NOMO-1 (cell line): ENCODE results near the gene CFL1.
A peak's percentile ranks its signal among the peaks of the same experiment; 100 is the strongest.

ENCODE experiments used
- DNase-seq, 2 experiments: peaks; one replicate each; lab custom pipeline; 2025; ENCODE audit not compliant: unreplicated experiment in 2 of 2; lab: John Stamatoyannopoulos, UW

The CFL1 gene

DNA sequence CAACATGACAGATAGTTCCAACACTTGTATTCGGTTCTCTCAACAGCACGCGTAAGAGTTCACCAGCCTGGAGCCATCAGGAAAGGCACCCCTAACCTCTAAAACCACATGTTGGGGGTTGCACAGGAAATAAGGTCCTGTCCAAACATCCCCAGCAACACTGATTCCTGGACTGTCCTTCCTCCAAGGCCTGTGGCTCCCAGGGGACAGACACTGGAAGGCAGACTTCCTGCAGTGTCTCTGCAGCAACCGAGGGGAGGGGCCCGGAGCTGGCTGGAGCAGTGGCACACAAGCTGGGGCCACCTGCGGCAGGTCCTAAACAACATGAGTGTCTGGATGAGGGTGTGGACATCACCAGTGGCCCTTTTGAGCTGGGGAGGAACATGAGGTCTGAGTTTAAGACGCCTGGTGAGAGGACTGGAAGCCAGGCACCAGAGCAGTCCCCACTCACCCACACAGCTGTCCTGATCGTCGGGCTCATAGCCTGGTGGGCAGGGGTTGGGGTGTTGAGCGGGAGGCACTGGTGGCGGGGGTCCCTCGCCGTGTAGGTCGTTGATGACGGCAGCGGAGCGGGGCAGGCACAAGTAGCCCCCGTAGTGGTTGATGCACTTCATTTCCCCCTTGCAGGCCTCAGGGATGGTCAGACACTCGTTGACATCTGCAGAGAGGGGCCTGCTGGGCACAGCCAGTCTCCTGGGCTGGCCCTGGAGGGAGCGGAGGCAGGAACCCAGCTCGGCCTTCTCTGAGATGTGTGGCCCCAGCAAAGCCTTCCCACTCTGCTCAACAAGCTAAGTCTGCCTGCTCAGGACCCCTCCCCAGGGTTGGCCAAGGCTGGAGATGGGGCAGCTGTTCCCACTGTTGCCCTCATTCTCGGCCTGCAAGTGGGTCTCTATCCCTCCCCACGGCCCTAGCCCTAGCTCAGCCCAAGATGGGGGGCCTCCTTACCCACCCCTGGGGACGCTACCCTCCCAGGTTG, 13.0 kb upstream of the CFL1 start:
- DNase-seq: no peak

DNA sequence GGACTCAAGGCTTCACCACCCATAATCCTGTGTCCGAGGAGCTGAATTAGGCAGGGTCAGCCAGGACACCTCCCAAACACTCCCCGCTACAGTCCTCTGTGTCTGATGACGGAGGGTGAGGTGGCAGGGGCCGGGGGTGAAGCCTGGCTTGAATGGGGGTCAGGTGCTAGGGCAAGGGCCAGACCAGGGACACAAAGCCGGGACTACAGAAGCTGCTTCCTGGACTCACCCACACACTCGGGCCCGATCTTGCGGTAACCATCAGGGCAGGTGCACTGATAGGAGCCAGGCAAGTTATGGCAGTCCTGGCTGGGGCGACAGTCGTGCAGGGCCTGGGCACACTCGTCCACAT, 12.3 kb upstream of the CFL1 start:
- DNase-seq: no peak

DNA sequence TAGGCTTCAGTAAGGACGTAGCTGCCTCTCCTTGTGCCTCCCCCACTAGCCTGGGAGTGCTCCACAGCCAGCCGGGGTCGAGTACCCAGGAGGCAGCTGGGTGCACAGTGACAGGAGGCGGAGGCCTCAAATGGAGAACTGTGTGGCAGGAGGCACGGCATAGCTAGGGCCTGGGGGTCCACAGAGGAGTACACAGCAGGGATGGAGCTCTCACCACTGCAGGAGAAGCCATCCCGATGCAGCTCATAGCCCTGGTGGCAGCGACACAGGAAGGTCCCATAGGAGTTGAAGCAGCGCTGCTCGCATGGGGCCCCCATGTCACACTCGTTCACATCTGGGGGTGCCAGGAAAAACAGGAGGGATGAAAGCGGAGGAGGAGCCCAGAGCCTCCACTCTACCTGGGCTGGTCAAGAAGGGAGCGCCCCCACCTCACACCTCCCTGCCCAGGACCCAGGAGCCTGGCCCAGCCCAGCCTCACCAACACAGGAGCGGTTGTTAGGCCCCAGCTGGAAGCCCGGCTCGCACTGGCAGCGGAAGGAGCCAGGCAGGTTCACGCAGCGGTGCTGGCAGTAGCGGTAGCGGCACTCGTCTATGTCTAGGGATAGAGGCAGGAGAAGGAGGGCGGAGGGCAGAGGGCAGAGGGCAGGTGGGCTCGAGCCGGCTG, 11.8 kb upstream of the CFL1 start:
- no peak for DNase-seq

DNA sequence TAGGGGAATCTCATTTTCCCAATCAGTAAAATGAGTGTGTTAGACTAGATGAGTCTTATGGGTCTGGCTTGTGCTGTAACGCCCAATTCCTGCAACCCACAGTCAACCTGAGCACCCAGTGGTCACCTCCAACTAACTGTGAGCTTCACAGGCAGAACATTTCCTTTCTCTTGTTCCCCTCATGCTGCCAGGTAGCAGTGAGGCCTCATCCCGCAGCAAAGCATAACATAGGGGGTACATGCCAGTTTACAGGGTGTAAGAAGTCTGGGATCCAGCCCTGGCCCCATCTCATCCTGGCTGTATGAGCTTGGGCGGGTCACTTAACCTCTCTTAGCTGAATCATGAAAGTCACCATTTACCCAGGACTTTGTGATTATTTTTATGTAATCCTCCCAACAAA, 10.9 kb upstream of the CFL1 start:
- DNase-seq: no peak

DNA sequence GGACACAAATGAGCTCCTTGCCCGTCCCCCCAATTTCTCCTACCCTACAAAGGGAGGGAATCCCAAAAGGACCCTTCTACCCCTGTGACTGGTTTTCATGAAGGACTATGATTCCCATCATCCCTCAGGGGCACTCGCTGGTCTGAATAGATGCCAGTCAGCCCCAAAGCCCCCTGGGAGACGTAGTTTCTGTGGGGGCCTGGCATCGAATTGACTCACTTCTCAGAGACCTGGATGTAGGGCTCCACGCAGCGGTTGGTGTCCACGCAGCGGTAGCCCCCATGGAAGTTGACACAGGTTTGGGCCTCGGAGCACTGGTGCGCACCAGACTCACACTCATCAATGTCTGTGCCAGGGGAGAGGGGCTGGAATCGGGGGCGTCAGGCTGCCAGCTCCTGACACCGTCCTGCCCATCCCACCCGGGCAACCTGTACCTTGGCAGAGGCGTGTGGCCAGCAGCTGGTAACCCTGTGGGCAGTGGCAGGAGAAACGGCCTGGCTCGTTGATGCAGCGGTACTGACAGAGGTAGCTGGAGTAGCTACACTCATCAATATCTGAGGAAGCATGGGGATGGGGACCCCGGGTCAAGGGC, 10.2 kb upstream of the CFL1 start:
- DNase-seq: no peak

DNA sequence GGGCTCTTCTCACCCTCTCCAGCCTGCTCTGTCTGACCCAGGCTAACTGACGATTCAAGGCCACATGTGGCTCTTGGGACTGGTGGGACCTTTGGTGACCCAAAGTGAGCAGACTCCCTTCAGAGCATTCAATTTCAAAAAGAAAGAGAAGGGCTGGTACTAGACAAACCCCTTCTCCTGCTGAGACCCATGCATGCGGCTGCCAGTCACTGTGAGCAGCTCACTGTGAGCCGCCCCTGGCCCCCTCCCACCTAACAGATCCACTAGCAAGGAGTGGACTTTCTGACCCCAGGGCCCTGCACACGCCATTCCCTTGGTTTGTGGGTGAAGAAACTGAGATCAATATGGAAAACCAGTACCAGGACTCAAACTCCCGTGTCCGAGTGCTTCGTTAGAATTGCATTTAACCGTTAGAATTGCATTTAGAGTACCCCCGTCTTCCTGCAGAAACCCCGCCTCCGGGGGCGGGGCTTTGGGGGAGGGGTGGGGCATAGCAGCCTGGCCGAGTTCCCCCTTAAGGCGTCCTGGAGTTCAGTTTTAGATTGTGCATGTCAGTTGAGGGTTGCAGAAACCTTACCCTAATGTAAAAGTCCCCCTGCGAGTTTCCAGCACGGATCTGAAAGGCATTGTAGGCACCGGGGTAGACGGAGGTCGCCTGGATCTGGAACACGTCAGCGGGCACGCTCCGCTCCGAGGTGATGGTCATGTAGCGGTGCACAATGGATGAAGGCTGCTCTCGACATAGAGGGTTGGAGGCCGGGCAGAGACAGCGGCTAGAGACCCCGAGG, 9.5 kb upstream of the CFL1 start:
- DNase-seq: no peak

DNA sequence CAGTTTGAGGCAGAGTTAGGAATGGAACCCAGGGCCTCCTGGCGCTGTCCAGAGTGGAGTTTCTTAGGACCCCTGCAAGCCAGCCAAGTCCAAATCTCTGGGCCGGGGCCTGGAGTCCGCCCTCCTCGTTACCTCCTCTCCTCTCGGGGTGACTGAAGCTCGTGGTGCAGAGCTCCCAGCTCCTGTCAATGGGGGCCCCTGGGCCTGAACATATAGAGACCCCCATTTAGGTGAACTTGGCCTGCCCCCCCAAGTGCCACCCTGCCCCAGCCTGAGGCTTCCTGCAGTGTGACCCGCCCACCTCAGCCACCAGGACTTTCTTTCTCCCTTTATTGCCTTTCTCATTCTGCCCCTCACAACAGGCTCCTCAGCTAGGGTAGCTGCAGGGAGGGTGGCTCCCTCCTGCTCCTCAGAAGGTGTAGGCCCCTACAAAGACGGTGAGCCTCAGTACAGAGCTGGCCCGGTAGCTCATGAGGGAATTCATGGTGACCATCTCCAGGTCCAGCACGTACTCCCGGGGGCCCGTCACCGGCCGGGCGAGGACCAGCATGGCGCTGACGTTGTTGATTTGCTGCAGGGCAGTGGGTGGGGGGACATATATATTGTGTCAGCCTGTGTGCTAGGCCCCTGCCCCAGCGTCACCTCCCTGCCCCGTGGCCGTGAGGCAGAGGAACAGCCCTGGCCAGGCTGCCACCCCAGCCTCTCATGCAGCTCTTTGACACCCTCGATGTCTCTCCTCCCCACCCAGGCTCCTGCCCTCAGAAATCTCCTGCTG, 8.7 kb upstream of the CFL1 start:
- no peak for DNase-seq

DNA sequence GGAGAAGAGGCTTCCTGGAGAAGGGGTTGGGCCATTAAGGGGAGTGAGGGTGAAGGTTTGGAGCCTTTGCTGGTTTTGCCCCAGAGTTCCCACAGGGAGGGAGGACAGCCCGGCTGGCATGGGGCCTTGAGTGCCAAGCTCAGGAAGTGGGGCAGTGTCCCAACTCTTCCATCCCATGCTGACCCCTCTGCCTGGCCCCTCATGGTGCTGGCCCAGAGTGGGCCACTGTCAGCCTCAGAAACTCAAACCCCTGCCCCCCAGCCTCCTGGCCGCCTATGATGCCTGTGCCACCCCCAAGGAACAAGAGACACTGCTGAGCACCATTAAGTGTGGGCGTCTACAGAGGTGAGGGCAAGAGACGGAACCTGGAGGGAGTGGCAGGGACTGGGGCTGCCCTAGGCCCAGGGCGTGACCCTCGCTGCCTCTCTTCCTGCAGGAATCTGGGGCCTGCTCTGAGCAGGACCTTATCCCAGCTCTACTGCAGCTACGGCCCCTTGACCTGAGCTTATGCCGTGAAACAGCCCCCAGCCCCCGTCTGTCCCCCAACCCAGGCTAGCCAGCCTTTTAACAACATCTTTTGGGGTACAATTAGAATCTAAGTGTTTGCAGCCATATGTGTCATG, 7.7 kb upstream of the CFL1 start:
- no peak for DNase-seq

DNA sequence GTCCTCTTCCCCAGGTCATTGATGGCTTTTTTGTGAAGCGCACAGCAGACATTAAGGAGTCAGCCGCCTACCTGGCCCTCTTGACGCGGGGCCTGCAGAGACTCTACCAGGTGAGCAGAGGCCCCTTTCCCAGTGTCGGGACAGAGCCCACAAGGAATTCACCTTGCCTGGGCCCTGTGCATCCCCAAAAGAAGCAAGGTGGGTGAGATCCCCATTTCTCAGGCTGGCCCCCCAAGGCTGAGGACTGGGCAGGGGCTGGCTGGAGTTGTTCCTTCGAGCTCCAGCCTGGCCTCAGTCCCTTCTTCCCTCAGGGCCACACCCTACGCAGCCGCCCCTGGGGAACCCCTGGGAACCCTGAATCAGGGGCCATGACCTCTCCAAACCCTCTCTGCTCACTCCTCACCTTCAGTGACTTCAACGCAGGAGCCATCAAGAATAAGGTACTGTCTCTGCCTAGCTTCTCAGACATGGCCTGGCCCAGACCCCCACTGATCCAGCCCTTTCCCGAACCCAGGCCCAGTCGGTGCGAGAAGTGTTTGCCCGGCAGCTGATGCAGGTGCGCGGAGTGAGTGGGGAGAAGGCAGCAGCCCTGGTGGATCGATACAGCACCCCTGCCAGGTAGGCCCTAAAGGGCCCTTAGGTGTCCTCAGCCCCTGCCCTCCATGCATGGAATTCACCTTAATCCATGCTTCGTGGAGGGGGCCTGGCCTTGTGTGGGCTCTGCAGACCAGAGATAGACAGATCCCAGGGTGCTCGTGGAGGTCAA, 6.9 kb upstream of the CFL1 start:
- no peak for DNase-seq

DNA sequence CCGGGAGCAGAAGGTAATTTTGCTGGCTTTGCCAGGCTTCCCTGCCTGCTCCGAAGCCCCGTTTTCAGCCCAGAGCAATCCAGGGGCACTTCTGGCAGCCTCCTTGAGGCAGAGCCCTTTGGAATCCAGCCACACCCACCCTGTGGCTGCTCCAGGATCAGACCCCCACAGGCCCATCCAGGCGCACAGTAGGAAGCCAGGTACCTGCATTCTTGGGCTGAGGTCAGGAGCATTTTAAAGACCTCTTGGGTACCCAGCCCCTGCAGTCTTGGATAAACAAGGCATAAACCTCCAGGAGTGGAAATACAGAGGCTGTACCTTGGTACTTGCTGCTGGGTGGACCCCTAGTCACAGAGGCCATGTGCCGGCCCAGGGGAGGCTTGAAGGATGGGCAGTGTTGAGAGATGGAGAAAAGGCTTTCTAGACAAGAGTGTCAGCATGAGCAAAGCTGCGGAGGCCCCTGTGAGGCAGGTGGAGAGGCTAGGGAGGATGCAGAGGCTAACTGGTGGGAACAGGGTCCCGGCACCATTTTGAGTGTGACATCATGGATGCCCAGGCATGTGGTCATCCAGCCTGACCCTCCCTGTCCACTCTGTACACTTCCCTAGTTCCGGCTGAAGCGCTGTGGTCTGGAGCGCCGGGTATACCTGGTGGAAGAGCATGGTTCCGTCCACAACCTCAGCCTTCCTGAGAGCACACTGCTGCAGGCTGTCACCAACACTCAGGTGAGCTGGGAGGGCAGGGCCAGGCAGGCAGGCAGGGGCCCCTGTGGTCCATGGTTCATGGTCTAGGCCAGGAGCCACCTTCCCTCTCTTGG, 6.1 kb upstream of the CFL1 start:
- DNase-seq: no peak

DNA sequence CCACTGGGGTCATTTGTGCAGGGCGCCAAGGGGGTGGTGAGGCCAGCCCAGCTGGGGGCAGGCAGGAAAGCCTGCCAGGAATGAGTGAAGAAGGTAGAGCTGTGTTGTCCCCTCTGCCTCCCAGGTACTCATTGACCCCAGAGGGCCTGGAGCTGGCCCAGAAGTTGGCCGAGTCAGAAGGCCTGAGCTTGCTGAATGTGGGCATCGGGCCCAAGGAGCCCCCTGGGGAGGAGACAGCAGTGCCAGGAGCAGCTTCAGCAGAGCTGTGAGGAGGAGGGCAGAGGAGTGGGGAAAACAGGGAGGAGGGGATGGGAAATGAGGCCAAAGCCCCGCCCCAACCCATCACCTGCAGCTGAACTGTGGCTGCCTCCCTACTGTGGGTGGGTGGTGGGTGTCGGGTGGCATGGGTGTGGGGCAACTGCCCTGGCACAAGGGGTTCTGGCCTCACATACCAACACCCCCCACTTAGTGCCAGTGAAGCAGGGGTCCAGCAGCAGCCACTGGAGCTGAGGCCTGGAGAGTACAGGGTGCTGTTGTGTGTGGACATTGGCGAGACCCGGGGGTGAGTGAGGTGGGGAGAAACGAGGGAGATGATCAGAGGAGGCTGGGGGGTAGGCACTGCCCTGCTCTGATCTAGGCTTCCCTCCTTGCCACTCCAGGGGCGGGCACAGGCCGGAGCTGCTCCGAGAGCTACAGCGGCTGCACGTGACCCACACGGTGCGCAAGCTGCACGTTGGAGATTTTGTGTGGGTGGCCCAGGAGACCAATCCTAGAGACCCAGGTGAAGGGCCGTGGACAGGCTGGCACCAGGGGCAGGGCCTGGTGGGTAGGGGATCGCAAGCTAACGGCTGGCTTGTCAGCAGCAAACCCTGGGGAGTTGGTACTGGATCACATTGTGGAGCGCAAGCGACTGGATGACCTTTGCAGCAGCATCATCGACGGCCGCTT, 5.2 kb upstream of the CFL1 start:
- DNase-seq: no peak

DNA sequence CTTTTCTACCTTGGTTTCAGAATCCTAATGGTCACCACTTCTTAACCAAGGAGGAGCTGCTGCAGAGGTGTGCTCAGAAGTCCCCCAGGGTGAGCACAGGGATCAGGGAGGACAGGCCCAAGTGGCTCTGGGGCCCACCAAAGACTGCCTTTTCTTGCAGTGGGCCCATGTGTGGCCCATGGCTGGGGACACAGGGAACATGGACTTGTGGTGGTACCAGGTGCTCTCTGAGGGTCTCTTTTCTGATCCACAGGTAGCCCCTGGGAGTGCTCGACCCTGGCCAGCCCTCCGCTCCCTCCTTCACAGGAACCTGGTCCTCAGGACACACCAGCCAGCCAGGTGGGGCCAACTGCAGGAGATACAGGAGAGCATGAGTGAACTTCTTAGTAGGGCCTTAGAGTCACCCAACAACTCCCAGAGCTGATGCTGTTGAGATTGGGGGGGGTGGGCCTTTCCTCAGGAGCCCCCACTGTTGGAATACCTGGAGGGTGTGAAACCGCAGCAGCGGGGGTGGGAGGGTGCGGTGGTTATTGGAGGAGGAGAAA, 4.3 kb upstream of the CFL1 start:
- DNase-seq: no peak

DNA sequence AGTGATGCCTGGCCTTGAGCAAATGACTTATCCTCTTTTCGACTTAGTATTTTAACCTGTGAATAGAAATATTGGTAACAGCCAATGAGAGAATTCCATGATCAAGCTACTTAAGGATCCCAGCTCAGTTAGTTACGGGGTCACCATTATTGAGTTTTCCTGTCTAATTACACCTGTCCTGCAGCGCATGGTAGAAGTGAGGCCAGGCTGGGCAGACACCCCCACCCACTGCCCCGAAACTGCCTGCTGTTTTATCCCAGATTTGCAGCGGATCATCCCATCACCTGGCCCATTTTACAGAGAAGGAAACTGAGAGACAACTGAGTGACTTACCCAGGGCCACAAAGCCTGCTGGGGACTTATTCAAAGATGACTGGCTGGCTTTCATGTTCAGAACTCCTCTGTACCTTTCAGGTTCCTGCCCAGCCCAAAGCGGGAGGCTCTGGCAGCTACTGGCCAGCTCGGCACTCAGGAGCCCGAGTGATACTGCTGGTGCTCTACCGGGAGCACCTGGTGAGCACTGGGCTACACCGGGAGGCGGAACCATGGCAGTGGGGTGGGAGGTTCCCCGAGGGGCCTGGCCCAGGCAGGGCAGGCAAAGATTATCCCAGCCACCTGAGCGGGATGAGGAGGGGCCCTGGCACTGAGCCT, 3.7 kb upstream of the CFL1 start:
- no peak for DNase-seq

DNA sequence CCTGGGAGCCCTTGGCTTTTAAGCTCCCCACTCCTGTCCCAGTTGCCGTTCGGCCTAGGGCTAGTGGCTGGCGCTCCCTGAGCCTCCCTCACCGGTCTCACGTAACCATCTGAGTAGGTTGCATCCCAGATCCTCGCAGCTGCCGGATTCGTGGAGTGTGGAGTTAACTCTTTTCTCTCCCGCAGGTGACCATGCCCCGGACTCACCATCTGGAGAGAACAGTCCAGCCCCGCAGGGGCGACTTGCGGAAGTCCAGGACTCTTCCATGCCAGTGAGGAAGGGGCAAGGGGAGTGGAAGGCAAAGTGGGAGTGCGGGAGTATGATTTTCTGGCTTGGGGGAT, 3.2 kb upstream of the CFL1 start:
- DNase-seq: no peak

DNA sequence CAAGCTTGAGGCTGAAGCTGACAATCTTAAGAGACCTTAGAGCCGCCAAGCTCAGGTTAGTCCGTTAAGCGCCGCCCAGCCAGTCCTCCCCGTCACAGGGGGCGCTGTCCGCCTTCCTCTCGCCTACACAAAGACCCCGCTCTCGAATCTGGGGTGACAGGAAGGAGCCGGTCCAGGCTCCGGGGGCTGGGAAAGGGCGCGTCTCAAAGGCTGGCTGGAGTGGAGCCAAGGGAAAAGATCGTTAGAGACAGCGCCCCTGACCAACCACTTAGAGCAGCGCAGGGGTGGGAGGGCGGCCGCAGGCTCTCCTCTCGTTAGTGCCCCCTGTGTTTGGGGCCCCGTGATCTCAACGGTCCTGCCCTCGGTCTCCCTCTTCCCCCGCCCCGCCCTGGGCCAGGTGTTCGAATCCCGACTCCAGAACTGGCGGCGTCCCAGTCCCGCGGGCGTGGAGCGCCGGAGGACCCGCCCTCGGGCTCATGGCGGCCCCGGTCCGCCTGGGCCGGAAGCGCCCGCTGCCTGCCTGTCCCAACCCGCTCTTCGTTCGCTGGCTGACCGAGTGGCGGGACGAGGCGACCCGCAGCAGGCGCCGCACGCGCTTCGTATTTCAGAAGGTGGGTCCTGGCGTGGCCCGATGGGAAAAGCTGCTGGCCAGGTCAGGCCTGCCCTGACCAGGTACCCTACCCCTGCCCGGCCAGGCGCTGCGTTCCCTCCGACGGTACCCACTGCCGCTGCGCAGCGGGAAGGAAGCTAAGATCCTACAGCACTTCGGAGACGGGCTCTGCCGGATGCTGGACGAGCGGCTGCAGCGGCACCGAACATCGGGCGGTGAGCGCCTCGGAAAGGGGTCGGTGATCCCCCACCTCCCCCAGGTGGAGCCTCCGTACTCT, 2.5 kb upstream of the CFL1 start, which contains the start of gene MUS81:
Gene MUS81 (plus strand): TSS at position 156 of the 887 bp plus-strand sequence. CDS start 321 bp downstream, at position 477.
- DNase-seq: peak; percentile 95 to 98
